NCI-H1417 (cell line): ENCODE measurements around the gene CKS2.
"Not testable (repeated sequence)": the region's sequence is repeated elsewhere in the genome, so short reads cannot be mapped to it uniquely, and the experiment has no call there.

ENCODE experiments used
- DNase-seq, 3 experiments: peaks; one replicate each; lab custom pipeline; 2025; lab: John Stamatoyannopoulos, UW

Gene CKS2

GRCh38 chr9:89311346-89312221 lies 589 bp downstream of the CKS2 start:
- DNase-seq: peak in 2 of 3 experiments; percentile 51 to 67

DNA sequence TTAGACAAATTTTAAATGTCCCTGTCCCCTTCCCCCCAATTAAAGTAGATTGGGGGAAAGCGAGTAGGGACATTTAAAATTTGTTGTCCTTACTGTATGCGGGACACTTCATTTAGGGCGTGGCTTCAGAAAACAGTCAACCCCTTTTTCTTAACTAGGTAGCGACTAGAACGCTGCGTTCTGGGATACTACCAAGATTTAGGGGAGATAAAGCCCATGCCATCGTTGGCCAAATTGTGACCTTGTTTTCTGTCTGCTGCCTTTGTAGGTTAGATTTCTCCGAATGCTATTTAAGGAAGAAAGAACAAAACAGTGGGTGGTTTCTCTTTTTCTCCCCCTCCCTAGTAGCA lies 1.2 kb downstream of the CKS2 start:
- peak in 2 of 3 experiments; percentile 13 to 58 for DNase-seq

DNA sequence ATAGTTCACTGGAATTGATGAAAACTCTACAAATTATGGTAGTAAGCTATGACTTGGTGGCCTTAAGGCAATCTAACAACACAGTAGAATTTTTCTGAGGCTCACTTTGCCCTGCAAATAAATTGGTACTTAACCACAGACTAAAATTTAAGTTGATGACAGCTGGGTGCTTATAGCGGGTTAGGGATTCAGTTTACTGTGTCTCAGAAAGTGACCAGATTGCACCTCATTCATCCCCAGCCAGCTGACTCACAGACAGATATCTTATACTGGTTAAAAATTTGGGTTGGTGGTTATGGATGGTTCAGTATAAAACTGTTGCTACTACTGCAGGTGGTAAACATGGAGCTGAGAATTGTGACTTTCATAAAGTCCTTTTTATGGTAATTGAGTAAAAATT lies 2.8 kb downstream of the CKS2 start:
- no peak for DNase-seq

- DNase-seq: no peak
These were observed 4.0 kb downstream of the CKS2 start for GRCh38 chr9:89314955-89315354.

- DNase-seq: no peak
These were observed 4.5 kb downstream of the CKS2 start for GRCh38 chr9:89315482-89315881.

DNA sequence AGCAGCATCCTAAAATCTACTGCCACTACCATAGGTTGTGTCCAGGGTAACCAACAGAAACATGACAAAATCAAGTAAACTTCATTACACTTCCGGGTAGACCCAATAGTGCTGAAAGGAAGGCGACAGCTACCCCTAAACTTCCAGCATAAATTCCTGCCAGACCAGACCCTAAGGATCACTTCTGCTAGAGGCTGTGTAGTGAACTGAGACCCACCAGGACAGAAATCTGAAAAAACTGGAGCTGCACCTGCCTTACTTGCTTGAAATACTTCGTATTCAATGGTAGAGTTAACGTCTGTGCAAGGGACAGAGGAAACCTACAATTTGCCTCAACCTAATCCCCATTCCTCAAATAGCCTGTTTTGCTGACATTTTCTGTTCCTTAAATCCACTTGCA lies 6.3 kb downstream of the CKS2 start:
- no peak for DNase-seq

DNA sequence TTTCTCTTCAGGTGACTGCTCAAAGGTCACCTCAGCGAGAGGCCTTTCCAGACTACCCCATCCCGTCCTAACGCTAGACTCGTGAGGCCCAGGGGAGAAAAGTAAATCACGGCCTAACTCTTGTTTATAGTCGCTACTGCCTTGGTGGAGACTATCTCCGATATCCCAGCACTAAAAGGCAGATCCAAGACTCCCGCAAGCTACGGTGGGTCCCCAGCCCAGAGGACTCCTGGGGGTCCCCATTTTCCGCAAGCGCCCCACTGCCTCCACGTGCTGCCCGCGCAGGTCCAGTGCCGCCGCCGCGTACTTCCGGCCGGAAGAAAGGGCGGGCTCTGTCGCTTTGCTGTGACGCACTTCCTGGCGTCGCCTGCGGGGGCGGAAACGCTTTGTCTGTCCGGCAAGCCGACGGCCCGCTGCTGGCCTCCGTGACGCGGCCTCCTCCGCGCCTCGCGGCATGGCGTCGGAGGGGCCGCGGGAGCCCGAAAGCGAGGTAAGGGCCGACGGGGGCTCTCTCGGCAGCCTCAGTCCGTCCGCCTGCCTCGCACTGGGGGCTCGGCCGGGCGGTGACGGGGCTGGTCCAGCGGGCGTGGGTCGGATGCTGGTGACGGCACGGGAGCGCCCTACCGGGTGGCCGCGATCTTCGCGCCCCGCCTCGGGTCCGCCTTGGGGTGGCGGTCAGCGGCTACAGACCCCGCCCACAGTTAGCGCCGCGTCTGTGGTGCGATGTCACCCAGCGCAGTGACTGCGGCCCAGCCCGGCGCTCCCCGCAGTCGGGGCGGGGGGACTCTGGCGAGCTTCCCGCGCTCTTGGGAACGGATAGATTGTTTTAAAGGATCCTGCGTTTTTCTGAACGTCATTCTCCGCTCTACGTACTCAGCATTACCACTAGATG lies 7.4 kb downstream of the CKS2 start, which contains the start of gene SECISBP2:
Gene SECISBP2 (plus strand): TSS at position 378 of the 892 bp plus-strand sequence. CDS start 77 bp downstream, at position 455.
- DNase-seq: peak; percentile 83 to 100 (median 99)

- DNase-seq: peak in 2 of 3 experiments; percentile 46 to 72
These were observed 8.3 kb downstream of the CKS2 start for GRCh38 chr9:89319015-89319905.

GRCh38 chr9:89323390-89323789 lies 12.4 kb downstream of the CKS2 start:
- no peak for DNase-seq

GRCh38 chr9:89325733-89326132 lies 14.7 kb downstream of the CKS2 start:
- no peak for DNase-seq

- no peak for DNase-seq
These were observed 17.1 kb downstream of the CKS2 start for GRCh38 chr9:89328064-89328463.

DNA sequence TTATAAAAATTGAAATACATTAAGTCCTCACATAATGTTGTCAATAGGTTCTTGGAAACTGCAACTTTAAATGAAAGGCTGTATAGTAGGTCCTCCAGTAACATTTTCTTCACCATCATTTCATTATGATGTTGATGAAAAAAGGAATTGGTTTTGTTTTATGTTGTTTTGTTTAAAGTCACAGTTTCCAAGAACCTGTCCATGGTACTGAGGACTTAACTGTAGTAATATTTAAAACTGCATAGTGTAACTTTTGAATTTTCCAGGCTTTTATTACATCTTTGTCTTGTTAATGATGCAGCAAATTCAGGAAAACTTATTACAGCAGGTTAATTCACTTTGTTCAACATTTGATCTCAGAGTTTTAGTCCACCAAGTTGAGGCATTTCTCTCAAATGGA lies 18.9 kb downstream of the CKS2 start:
- no peak for DNase-seq

- DNase-seq: no peak
These were observed 19.5 kb downstream of the CKS2 start for GRCh38 chr9:89330513-89330912.

GRCh38 chr9:89339807-89340206 lies 28.8 kb downstream of the CKS2 start:
- DNase-seq: no peak

DNA sequence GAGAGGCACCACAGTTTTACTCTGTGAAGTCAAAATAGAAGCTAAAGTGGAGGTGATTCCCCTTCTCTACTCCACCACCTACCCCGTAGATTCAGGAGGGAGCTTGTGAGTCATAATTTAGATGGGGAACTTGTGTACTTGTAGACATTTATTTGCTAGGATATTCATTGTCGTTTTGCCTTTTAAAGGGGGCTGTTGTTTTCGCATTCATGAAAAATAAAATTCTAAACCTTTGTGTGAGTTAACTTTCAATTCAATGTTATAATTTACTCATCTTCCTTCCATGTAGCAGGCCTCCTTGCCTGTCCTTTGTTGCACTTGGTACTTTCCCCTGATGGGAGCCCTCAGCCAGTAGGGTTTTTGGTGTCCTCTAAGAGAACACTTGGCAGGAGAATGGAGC lies 29.3 kb downstream of the CKS2 start:
- DNase-seq: no peak

DNA sequence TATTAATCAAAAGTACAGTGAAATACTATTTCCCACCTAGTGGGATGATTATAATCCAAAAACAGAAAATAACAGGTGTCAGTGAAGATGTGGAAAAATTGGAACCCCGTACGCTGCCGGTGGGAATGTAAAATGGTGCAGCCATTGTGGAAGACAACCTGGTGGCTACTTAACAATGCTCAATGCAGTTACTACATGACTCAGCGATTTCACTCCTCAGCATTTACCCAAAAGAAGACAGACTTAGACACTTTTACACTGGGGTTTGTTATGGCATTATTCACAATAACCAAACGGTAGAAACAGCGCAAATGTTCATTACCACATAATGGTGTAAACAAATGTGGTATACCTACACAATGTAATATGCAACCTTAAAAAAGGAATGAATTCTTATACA lies 31.2 kb downstream of the CKS2 start:
- no peak for DNase-seq

- DNase-seq: no peak
These were observed 32.0 kb downstream of the CKS2 start for GRCh38 chr9:89342948-89343347.

GRCh38 chr9:89343812-89344211 lies 32.8 kb downstream of the CKS2 start:
- not testable (repeated sequence) for DNase-seq

DNA sequence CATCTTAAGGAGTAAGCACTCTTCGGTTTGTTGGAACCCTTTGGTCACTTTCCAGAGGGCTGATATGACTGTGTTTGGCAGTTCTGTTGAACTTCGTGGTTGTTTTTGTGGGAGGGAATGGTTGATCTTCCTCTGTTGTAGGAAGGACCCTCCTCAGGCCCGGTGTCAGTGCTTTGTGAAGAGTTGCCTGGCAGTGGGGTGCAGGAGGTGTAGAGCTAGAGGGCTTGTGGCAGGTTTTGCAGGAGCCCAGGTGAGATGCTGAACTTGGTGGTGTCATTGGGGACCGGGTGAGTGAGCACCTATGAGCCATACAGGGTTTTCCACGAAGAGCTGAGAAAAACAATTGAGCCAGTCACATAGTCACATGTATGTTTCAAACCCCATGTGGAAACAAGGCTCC lies 34.5 kb downstream of the CKS2 start:
- no peak for DNase-seq

GRCh38 chr9:89346696-89347095 lies 35.7 kb downstream of the CKS2 start:
- DNase-seq: no peak

- DNase-seq: no peak
These were observed 36.7 kb downstream of the CKS2 start for GRCh38 chr9:89347651-89348050.

DNA sequence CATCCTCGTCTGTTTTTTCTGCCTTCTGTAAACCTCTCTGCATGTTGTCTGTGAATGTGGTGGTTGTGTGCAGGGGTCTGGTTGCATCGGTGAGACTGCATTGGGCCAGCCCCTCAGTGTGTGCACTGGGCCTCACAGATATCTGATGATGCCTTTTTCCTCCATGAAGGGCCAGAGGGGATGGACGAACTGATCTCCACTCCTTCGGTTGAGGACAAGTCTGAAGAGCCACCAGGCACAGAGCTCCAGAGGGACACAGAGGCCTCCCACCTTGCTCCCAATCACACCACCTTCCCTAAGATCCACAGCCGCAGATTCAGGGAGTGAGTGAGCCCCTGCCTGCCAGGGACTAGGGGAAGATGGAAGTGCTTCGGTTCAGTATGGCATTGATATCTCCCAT lies 38.6 kb downstream of the CKS2 start:
- no peak for DNase-seq
